Panc1 (cell line): ENCODE data around the gene CPLANE1.

Experiments used
- POLR2AphosphoS5 ChIP-seq: IDR thresholded peaks from 2 replicates; pipeline ENCODE4 v1.6.1; 2012; ENCODE audit warnings: mild to moderate bottlenecking, low read depth, low read length, moderate library complexity
- TCF7L2 ChIP-seq: IDR thresholded peaks from 2 replicates; pipeline ENCODE4 v1.6.1; 2011; ENCODE audit warnings: mild to moderate bottlenecking, low read depth, low read length, inconsistent platforms
- TF ChIP-seq, protein P1 (sequence below): fragments of 450-650 bp; IDR thresholded peaks from 2 replicates; pipeline ENCODE4 v1.5.1; 2017; ENCODE audit warnings: mild to moderate bottlenecking
- TF ChIP-seq, protein P2 (sequence below), 2 experiments: IDR thresholded peaks; 2 replicates each; pipeline ENCODE4 v1.6.1; 2011 to 2012; ENCODE audit warnings: low read depth in 2 of 2, control low read depth in 1 of 2, low read length in 1 of 2, mild to moderate bottlenecking in 1 of 2, moderate library complexity in 1 of 2; ENCODE audit not compliant: insufficient read depth in 1 of 2

DNA sequence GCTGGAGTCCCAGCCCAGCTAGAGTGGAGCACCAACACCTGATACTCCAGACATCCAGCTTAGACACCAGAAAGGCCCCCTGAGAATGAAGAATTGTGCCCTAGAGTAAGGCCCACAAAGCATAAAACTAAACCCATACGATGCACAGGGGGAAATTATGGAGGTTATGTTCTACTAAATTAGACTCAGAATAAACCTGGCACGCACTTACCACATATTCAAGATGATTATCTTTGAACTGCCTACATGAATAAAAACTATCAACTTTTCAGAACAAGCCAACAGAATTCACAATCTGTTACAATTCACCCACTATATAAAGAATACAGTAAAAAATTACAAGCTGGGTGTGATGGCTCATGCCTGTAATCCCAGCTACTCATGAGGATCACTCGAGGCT lies 168.5 kb downstream of the CPLANE1 start:
- TF ChIP-seq, protein P1, sequence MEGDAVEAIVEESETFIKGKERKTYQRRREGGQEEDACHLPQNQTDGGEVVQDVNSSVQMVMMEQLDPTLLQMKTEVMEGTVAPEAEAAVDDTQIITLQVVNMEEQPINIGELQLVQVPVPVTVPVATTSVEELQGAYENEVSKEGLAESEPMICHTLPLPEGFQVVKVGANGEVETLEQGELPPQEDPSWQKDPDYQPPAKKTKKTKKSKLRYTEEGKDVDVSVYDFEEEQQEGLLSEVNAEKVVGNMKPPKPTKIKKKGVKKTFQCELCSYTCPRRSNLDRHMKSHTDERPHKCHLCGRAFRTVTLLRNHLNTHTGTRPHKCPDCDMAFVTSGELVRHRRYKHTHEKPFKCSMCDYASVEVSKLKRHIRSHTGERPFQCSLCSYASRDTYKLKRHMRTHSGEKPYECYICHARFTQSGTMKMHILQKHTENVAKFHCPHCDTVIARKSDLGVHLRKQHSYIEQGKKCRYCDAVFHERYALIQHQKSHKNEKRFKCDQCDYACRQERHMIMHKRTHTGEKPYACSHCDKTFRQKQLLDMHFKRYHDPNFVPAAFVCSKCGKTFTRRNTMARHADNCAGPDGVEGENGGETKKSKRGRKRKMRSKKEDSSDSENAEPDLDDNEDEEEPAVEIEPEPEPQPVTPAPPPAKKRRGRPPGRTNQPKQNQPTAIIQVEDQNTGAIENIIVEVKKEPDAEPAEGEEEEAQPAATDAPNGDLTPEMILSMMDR: no peak
- TF ChIP-seq POLR2AphosphoS5: no peak
- TF ChIP-seq, protein P2, sequence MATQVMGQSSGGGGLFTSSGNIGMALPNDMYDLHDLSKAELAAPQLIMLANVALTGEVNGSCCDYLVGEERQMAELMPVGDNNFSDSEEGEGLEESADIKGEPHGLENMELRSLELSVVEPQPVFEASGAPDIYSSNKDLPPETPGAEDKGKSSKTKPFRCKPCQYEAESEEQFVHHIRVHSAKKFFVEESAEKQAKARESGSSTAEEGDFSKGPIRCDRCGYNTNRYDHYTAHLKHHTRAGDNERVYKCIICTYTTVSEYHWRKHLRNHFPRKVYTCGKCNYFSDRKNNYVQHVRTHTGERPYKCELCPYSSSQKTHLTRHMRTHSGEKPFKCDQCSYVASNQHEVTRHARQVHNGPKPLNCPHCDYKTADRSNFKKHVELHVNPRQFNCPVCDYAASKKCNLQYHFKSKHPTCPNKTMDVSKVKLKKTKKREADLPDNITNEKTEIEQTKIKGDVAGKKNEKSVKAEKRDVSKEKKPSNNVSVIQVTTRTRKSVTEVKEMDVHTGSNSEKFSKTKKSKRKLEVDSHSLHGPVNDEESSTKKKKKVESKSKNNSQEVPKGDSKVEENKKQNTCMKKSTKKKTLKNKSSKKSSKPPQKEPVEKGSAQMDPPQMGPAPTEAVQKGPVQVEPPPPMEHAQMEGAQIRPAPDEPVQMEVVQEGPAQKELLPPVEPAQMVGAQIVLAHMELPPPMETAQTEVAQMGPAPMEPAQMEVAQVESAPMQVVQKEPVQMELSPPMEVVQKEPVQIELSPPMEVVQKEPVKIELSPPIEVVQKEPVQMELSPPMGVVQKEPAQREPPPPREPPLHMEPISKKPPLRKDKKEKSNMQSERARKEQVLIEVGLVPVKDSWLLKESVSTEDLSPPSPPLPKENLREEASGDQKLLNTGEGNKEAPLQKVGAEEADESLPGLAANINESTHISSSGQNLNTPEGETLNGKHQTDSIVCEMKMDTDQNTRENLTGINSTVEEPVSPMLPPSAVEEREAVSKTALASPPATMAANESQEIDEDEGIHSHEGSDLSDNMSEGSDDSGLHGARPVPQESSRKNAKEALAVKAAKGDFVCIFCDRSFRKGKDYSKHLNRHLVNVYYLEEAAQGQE (IDR thresholded peaks at IDR 0.05; ENCODE audit: insufficient read depth in 1 of 2, low read depth in 2 of 2, low read length in 1 of 2): no peak
- no peak for TF ChIP-seq TCF7L2
